ENCODE measurements around the gene RUNX1.

DNA sequence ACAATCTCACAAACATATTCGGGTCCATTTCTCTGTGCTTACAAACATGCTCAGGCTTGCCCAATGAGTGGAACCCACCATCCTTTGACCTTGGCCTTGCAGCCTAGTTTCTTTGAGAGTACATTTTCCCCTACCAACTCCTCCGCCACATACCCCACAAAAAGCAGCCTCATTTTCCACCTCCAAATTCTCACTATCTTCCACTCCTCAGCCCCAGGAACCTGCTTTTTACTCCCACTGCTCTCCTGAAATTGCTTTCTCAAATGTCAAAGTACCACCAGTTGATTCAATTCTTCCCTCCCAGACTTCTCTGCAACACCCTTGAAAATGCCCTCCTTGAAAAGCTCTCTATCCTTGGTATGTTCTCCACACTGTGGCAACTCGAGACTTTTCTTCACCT lies 103.8 kb downstream of the RUNX1 start:
- TF ChIP-seq POLR2A (IDR thresholded peaks at IDR 0.05; ENCODE audit: extremely low read depth, insufficient read length) (no peak), MYC (IDR thresholded peaks at IDR 0.05; ENCODE audit: low read depth, low read length) (no peak)
- TF ChIP-seq, protein P1, sequence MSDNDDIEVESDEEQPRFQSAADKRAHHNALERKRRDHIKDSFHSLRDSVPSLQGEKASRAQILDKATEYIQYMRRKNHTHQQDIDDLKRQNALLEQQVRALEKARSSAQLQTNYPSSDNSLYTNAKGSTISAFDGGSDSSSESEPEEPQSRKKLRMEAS (IDR thresholded peaks at IDR 0.05; ENCODE audit: low read depth, low read length), result no peak
- TF ChIP-seq, protein P2, sequence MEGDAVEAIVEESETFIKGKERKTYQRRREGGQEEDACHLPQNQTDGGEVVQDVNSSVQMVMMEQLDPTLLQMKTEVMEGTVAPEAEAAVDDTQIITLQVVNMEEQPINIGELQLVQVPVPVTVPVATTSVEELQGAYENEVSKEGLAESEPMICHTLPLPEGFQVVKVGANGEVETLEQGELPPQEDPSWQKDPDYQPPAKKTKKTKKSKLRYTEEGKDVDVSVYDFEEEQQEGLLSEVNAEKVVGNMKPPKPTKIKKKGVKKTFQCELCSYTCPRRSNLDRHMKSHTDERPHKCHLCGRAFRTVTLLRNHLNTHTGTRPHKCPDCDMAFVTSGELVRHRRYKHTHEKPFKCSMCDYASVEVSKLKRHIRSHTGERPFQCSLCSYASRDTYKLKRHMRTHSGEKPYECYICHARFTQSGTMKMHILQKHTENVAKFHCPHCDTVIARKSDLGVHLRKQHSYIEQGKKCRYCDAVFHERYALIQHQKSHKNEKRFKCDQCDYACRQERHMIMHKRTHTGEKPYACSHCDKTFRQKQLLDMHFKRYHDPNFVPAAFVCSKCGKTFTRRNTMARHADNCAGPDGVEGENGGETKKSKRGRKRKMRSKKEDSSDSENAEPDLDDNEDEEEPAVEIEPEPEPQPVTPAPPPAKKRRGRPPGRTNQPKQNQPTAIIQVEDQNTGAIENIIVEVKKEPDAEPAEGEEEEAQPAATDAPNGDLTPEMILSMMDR (IDR thresholded peaks at IDR 0.05; ENCODE audit: low read depth, low read length), result no peak
